Lung microvascular endothelial cell (primary cell): ENCODE results near the gene GAB2. TPM values are rescaled to one million over a fixed set of nuclear protein-coding genes. Genes with fewer than 3 reads are reported as not detected.

ENCODE experiments used
- DNase-seq, 2 donors: peaks; one replicate each; pipeline versions ENCODE4 v3.0.0 to v3.0.0-alpha.2; 2010; ENCODE audit warnings: low read depth in 2 of 2
- total RNA-seq: library from RNA; depleted of rRNA; stranded (reverse); fragments of >200 nt; gene quantifications from 2 replicates; pipeline ENCODE4 v1.2.1, GENCODE V29; 2014

GAB2 gene
- total RNA-seq, 1 donor from 2014 or later = 21.2 TPM

- no peak for DNase-seq
These were observed 72.9 kb downstream of the GAB2 start for GRCh38 chr11:78344676-78345075.

- peak in 1 of 2 donors; percentile 28 for DNase-seq
These were observed 73.5 kb downstream of the GAB2 start for GRCh38 chr11:78344094-78344493.

DNA sequence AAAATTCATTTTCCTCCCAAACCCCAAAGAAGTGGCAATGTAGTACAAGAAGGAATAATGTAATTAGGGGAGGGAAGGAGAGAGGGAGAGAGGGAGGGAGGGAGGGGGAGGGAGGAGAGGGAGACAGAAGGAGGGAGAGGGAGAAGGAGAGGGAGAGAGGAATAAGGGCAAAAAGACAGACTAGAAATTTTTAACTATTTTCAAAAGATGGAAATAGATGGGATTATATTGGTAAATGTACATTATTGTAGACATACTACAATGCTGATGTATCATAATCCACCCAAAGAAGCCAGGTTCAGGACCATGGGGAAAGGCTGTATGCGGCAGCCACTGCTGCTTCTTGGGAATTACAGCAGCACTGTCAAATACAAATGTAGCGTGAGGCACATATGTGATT lies 74.3 kb downstream of the GAB2 start:
- no peak for DNase-seq

- DNase-seq = no peak
These were observed 75.8 kb downstream of the GAB2 start for GRCh38 chr11:78341841-78342240.

DNA sequence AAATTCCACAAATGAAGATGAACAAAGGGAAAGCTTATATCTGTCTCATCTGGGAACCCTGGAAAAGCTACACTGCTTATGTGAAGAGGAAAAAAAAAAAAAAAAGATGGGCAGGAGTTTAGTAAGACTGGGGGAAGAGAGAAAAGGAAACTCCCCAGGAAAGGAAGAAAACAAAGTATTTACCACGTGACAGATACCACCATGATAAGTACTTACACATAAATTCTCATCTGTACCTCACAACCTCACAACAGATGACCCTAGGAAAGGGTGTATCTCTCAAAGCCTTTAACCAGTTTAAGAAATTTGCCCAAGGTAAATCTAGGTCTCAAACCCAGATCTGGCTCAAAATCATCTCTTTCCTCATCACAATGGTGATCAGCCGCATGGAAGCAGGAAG lies 77.1 kb downstream of the GAB2 start:
- no peak for DNase-seq

DNA sequence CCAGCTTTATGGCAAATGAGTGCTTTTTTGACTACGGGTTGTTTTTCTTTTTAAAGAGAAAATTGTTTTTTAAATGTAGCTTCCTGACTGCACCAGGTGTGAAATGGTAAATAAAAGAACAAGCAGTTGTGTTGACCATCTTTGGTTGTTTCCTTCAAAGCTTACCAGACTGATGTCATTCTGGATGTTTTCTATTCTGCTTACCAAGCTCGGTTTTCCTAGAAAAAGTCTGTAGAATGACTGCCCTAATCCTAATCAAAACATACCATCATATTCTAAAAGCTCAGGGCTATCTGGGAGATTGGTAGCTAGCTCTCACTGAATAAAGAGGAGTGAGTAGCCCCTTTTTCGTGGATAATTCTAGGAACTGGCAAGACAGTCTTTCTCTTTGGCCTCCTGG lies 77.7 kb downstream of the GAB2 start:
- no peak for DNase-seq

DNA sequence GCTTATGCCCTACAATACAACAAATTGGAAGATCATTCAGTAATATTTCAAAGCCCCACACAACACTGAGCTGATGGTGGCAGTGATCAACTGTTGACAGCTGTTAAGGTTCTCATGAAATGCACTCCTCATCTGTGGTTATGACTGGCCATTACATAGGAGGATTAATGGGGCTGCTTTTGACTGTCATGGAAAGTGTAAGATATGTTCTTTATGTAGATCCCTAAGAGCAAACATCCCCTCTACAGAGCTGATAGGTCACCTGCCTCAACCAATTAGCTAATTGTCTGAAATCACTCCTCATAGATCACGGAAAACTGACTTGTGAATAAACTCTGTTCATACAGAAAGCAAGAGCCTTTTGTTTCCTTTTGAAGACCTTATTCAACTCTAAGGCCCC lies 78.1 kb downstream of the GAB2 start:
- no peak for DNase-seq

GRCh38 chr11:78338702-78339101 lies 78.9 kb downstream of the GAB2 start:
- DNase-seq = no peak

DNA sequence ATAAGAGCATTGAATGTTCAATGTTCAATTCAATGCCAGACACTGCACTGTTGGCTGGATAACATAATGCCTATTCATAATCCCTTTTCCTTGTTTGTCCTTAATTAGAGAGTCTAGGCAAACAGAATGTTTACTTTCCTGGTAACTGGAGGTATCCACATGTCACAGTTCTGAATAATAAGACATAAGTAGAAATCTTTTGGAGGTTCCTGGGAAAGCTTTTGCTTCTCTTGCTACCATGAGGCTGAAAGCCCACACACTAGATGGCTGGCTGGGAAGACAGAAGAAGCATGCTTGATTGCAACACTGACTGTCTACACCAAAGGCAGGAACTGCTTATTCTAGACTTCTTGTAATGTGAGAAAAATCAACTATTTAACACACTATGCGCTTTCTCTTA lies 79.5 kb downstream of the GAB2 start:
- no peak for DNase-seq

- DNase-seq = no peak
These were observed 80.1 kb downstream of the GAB2 start for GRCh38 chr11:78337554-78337924.

GRCh38 chr11:78336877-78337553 lies 80.6 kb downstream of the GAB2 start:
- peak in 1 of 2 donors; percentile 27 for DNase-seq

- DNase-seq = no peak
These were observed 83.5 kb downstream of the GAB2 start for GRCh38 chr11:78334109-78334508.

- DNase-seq = no peak
These were observed 84.7 kb downstream of the GAB2 start for GRCh38 chr11:78332872-78333271.

DNA sequence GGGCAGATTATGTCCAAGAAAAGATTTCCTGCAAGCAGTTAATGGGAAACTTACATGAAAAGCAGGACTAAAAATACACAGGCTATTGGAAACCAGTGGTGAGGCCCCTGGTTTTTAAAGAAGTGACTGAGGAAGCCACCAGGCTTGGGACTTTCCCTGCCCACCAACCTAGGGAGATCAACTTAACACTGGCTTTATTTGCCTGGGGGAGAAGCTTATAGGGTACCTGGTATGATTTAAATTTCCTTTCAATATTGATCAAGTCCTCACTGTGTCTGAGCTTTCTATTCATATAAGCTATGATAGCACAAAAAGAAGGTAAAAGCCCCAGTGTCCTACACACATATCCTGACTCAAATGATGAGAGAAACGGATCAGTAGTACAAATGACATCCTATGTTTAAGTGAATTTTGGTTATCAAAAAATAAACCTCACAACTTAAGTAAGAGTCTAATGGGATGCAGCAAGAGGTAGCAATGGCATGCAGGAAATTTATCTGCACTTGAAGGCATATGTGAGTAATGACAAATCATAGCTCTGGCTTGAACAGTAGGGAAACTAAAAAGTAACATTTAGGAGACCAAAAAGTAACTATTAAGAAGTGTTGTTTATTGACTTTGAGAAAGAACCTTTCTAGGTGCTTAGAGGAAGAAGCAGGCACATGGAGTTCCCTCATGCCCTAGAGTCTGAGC lies 85.3 kb downstream of the GAB2 start:
- DNase-seq = no peak

DNA sequence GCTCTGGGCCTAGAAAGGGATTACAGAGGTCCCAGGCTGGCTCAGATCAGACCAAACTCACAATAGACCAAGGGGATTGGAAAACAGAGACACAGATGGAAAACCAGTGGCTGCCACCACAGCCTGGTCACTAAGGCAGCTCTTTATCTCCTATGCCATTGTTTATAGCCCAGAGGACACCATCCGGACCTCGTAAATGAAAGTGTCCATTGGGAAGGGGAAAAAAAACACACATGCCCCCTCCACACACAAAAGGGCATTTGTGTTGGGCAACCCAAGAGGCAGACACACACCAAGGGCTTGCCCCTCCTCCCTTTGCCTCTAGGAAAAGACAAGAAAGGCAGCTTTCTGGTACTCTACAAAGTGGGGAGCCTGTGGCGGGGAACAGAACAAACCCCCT lies 85.9 kb downstream of the GAB2 start:
- peak in 1 of 2 donors; percentile 45 for DNase-seq

DNA sequence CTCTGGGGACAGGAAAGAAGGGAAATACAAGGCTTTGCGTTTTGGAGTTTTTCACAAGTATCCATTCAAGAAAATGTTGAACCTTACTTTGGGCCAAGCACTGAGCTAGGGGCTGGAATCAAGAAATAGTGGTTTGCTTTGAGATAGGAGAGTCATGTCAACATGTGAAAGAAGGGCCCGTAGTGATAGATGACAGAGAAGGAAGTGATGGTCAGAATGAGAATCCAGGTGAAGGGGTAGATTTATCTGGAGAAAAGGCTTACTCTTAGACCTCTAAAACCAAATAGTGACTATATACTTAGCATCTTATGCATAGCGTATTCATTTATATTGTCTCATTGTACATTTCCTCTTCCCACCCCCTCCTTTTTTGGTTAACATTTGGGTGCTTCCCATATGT lies 87.3 kb downstream of the GAB2 start:
- no peak for DNase-seq

DNA sequence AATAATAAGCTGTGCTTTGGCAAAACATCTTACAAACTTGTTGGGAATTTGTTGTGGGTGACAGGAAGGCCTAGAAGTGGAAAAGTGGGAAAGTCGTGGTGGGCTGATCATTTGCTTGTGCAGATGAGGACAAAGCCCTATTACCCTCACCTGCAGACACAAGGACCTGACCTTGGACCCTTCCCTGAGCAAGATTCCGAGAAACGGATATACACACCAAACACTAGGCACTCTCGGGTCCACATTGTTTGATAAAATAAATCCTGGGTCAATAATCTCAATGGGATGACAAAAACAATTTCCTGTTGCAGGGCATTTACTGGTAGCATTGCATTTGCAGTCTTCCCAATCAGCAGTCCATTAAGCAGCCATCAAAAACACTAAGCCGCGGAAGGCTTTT lies 89.7 kb downstream of the GAB2 start:
- no peak for DNase-seq

GRCh38 chr11:78325274-78325781 lies 92.3 kb downstream of the GAB2 start:
- DNase-seq = no peak

GRCh38 chr11:78323363-78323762 lies 94.3 kb downstream of the GAB2 start:
- DNase-seq = no peak

DNA sequence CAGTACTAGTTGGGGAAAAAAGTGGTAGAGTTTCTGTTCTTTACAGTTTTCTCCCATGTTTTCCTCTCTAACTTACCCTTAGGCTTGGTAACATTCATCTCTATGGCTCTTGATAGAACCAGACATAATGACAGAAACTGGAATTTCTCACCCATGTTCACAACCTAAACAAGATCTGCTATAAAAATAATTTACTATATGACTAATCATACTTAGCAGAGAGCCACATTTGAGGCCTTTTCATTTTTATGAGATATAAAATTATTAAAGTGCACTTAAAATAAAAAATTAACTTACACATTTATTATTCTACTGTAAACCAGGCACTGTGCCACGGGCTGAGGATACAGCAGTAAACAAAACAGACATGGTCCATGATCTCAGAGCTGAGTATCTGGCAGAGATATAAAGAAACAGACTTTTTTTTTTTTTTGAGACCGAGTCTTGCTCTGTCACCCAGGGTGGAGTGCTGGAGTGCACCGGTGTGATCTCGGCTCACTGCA lies 98.1 kb downstream of the GAB2 start:
- DNase-seq = peak; percentile 11 to 34

GRCh38 chr11:78318321-78319114 lies 99.1 kb downstream of the GAB2 start:
- peak; percentile 9 to 48 for DNase-seq

- DNase-seq = no peak
These were observed 101.9 kb downstream of the GAB2 start for GRCh38 chr11:78315724-78316123.
